A673 (cell line): ENCODE measurements around the gene FNDC3B.

Experiments
- EZH2 ChIP-seq: fragments of 200-600 bp; sonication (generic); IDR thresholded peaks from 2 replicates; pipeline ENCODE4 v1.6.1; 2017; ENCODE audit warnings: borderline replicate concordance, low read depth, mild to moderate bottlenecking, mixed read lengths, antibody characterized with exemption, low read length; ENCODE audit not compliant: poor library complexity, severe bottlenecking
- TF ChIP-seq, protein P1 (sequence below): fragments of 300-800, 200-600 bp; sonication (generic); conservative IDR thresholded peaks from 2 replicates; pipeline ENCODE4 v1.5.1; 2017; ENCODE audit warnings: low read depth, mild to moderate bottlenecking, antibody characterized with exemption, low read length, moderate library complexity, mixed read lengths

DNA sequence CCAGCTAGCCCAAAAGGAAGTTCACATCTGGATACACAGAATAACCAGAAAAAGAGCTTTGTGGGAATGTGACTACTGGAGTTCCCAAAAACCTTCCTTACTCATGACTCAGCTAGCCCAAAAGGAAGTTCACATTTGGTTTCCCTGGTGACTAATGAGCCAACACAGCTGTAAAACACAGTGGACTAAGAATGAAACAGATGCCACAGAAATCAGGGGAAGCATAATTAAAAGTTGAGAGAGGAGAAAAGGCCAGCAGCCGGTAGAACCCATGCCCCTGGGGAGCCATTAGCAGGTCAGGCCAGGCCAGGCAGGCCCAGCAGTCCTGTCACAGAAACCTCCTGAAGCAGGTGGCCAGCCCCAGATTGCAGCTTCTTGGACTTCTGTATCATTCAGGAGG lies 278.6 kb downstream of the FNDC3B start:
- TF ChIP-seq, protein P1, sequence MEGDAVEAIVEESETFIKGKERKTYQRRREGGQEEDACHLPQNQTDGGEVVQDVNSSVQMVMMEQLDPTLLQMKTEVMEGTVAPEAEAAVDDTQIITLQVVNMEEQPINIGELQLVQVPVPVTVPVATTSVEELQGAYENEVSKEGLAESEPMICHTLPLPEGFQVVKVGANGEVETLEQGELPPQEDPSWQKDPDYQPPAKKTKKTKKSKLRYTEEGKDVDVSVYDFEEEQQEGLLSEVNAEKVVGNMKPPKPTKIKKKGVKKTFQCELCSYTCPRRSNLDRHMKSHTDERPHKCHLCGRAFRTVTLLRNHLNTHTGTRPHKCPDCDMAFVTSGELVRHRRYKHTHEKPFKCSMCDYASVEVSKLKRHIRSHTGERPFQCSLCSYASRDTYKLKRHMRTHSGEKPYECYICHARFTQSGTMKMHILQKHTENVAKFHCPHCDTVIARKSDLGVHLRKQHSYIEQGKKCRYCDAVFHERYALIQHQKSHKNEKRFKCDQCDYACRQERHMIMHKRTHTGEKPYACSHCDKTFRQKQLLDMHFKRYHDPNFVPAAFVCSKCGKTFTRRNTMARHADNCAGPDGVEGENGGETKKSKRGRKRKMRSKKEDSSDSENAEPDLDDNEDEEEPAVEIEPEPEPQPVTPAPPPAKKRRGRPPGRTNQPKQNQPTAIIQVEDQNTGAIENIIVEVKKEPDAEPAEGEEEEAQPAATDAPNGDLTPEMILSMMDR: no peak
- TF ChIP-seq EZH2: no peak
